GM19328 (cell line): ENCODE results near the gene TERT.
"Not testable (repeated sequence)": the region's sequence is repeated elsewhere in the genome, so short reads cannot be mapped to it uniquely, and the experiment has no call there.

ENCODE experiments used
- ATAC-seq: cut with Tn5 transposase; IDR thresholded peaks from one replicate; pipeline ENCODE4 v1.9.1; 2021; ENCODE audit warnings: mild to moderate bottlenecking, moderate library complexity; ENCODE audit not compliant: unreplicated experiment

TERT gene

GRCh38 chr5:1297243-1297642, 2.4 kb upstream of the TERT start:
- no peak for ATAC-seq

- no peak for ATAC-seq
Observed at GRCh38 chr5:1295650-1296037, 776 bp upstream of the TERT start.

GRCh38 chr5:1294206-1294834, 548 bp downstream of the TERT start:
- no peak for ATAC-seq

- ATAC-seq: no peak
Observed at GRCh38 chr5:1293416-1294205, 1.3 kb downstream of the TERT start.

GRCh38 chr5:1292846-1293415, 1.9 kb downstream of the TERT start:
- no peak for ATAC-seq

GRCh38 chr5:1292139-1292538, 2.7 kb downstream of the TERT start:
- no peak for ATAC-seq

- no peak for ATAC-seq
Observed at GRCh38 chr5:1291611-1292080, 3.2 kb downstream of the TERT start.

GRCh38 chr5:1290956-1291355, 3.9 kb downstream of the TERT start:
- ATAC-seq: not testable (repeated sequence)

- not testable (repeated sequence) for ATAC-seq
Observed at GRCh38 chr5:1289559-1289958, 5.3 kb downstream of the TERT start.

- ATAC-seq: no peak
Observed at GRCh38 chr5:1288439-1289335, 6.2 kb downstream of the TERT start.

- ATAC-seq: no peak
Observed at GRCh38 chr5:1285883-1286291, 9.0 kb downstream of the TERT start.

- ATAC-seq: no peak
Observed at GRCh38 chr5:1285141-1285540, 9.7 kb downstream of the TERT start.

GRCh38 chr5:1284336-1284970, 10.4 kb downstream of the TERT start:
- not testable (repeated sequence) for ATAC-seq

- not testable (repeated sequence) for ATAC-seq
Observed at GRCh38 chr5:1283729-1284041, 11.2 kb downstream of the TERT start.

- not testable (repeated sequence) for ATAC-seq
Observed at GRCh38 chr5:1282993-1283728, 11.7 kb downstream of the TERT start.

- ATAC-seq: no peak
Observed at GRCh38 chr5:1282131-1282992, 12.5 kb downstream of the TERT start.

- ATAC-seq: no peak
Observed at GRCh38 chr5:1281038-1281882, 13.6 kb downstream of the TERT start.
